Measurements from ENCODE around the gene GPR180.

GPR180 gene

GRCh38 chr13:94596575-94596971 lies 5.1 kb upstream of the GPR180 start:
- H3K4me1 ChIP-seq (ENCODE audit: insufficient read depth, insufficient read length): no peaks in the 10 kb centered on the region
- peaks cover 10% of the 10 kb centered on the region; the same call in 1 of the 2 replicates for H3K9me3 ChIP-seq (ENCODE audit: insufficient read depth, low read length)
- DNase-seq (ENCODE audit: low read depth, low spot score): no peak
- H3K36me3 ChIP-seq (ENCODE audit: insufficient read depth, insufficient read length, low read length): peaks cover 15% of the 10 kb centered on the region
- peaks cover 5% of the 10 kb centered on the region for H3K27me3 ChIP-seq (ENCODE audit: insufficient read depth, insufficient read length)
- peak overlapping the region; percentile 92 for H3K4me3 ChIP-seq (ENCODE audit: insufficient read length, low read depth)
- no peak for TF ChIP-seq SUZ12 (IDR thresholded peaks at IDR 0.05; ENCODE audit: extremely low read depth, insufficient read depth, insufficient read length)
- no peak for TF ChIP-seq ZNF274 (IDR thresholded peaks at IDR 0.05; ENCODE audit: low read depth, low read length)
- TF ChIP-seq YY1 (IDR thresholded peaks at IDR 0.05; ENCODE audit: insufficient read depth, insufficient read length): no peak
- H3K9ac ChIP-seq (ENCODE audit: insufficient read length, low read depth): no peak overlapping the region

GRCh38 chr13:94598281-94598680 lies 3.4 kb upstream of the GPR180 start:
- peaks cover 1% of the 10 kb centered on the region for H3K36me3 ChIP-seq (ENCODE audit: insufficient read depth, insufficient read length, low read length)
- no peak overlapping the region for H3K9ac ChIP-seq (ENCODE audit: insufficient read length, low read depth)
- H3K4me1 ChIP-seq (ENCODE audit: insufficient read depth, insufficient read length): no peaks in the 10 kb centered on the region
- H3K27me3 ChIP-seq (ENCODE audit: insufficient read depth, insufficient read length): peaks cover 5% of the 10 kb centered on the region
- DNase-seq (ENCODE audit: low read depth, low spot score): no peak
- peaks cover 10% of the 10 kb centered on the region; the same call in 1 of the 2 replicates for H3K9me3 ChIP-seq (ENCODE audit: insufficient read depth, low read length)
- H3K4me3 ChIP-seq (ENCODE audit: insufficient read length, low read depth): no peak overlapping the region
- TF ChIP-seq ZNF274 (IDR thresholded peaks at IDR 0.05; ENCODE audit: low read depth, low read length) (no peak), YY1 (IDR thresholded peaks at IDR 0.05; ENCODE audit: insufficient read depth, insufficient read length) (no peak), SUZ12 (IDR thresholded peaks at IDR 0.05; ENCODE audit: extremely low read depth, insufficient read depth, insufficient read length) (no peak)

- no peak for DNase-seq (ENCODE audit: low read depth, low spot score)
- Histone ChIP-seq H3K36me3 (ENCODE audit: insufficient read depth, insufficient read length, low read length) (no peaks in the 10 kb centered on the region), H3K27me3 (ENCODE audit: insufficient read depth, insufficient read length) (peaks cover 5% of the 10 kb centered on the region), H3K9ac (ENCODE audit: insufficient read length, low read depth) (no peak overlapping the region), H3K9me3 (ENCODE audit: insufficient read depth, low read length) (peaks cover 10% of the 10 kb centered on the region; the same call in 1 of the 2 replicates), H3K4me3 (ENCODE audit: insufficient read length, low read depth) (no peak overlapping the region), H3K4me1 (ENCODE audit: insufficient read depth, insufficient read length) (no peaks in the 10 kb centered on the region)
- TF ChIP-seq SUZ12 (IDR thresholded peaks at IDR 0.05; ENCODE audit: extremely low read depth, insufficient read depth, insufficient read length) (no peak), YY1 (IDR thresholded peaks at IDR 0.05; ENCODE audit: insufficient read depth, insufficient read length) (no peak), ZNF274 (IDR thresholded peaks at IDR 0.05; ENCODE audit: low read depth, low read length) (no peak)
These were observed 1.8 kb upstream of the GPR180 start for GRCh38 chr13:94599877-94600276.

GRCh38 chr13:94602467-94602866 lies 810 bp downstream of the GPR180 start:
- H3K27me3 ChIP-seq (ENCODE audit: insufficient read depth, insufficient read length): peaks cover 5% of the 10 kb centered on the region
- peak overlapping the region; percentile 80 for H3K4me3 ChIP-seq (ENCODE audit: insufficient read length, low read depth)
- H3K4me1 ChIP-seq (ENCODE audit: insufficient read depth, insufficient read length): no peaks in the 10 kb centered on the region
- peaks cover 10% of the 10 kb centered on the region; the same call in 1 of the 2 replicates for H3K9me3 ChIP-seq (ENCODE audit: insufficient read depth, low read length)
- peaks cover 24% of the 10 kb centered on the region for H3K36me3 ChIP-seq (ENCODE audit: insufficient read depth, insufficient read length, low read length)
- TF ChIP-seq ZNF274 (IDR thresholded peaks at IDR 0.05; ENCODE audit: low read depth, low read length): no peak
- no peak for TF ChIP-seq SUZ12 (IDR thresholded peaks at IDR 0.05; ENCODE audit: extremely low read depth, insufficient read depth, insufficient read length)
- TF ChIP-seq YY1 (IDR thresholded peaks at IDR 0.05; ENCODE audit: insufficient read depth, insufficient read length): no peak
- DNase-seq (ENCODE audit: low read depth, low spot score): no peak
- peak overlapping the region; percentile 89 for H3K9ac ChIP-seq (ENCODE audit: insufficient read length, low read depth)

GRCh38 chr13:94607056-94607455 lies 5.4 kb downstream of the GPR180 start:
- Histone ChIP-seq H3K9ac (ENCODE audit: insufficient read length, low read depth) (no peak overlapping the region), H3K4me1 (ENCODE audit: insufficient read depth, insufficient read length) (no peaks in the 10 kb centered on the region), H3K27me3 (ENCODE audit: insufficient read depth, insufficient read length) (no peaks in the 10 kb centered on the region), H3K4me3 (ENCODE audit: insufficient read length, low read depth) (no peak overlapping the region), H3K36me3 (ENCODE audit: insufficient read depth, insufficient read length, low read length) (peaks cover 44% of the 10 kb centered on the region), H3K9me3 (ENCODE audit: insufficient read depth, low read length) (no peaks in the 10 kb centered on the region)
- no peak for TF ChIP-seq YY1 (IDR thresholded peaks at IDR 0.05; ENCODE audit: insufficient read depth, insufficient read length)
- TF ChIP-seq SUZ12 (IDR thresholded peaks at IDR 0.05; ENCODE audit: extremely low read depth, insufficient read depth, insufficient read length): no peak
- TF ChIP-seq ZNF274 (IDR thresholded peaks at IDR 0.05; ENCODE audit: low read depth, low read length): no peak
- DNase-seq (ENCODE audit: low read depth, low spot score): no peak

GRCh38 chr13:94607939-94608338 lies 6.3 kb downstream of the GPR180 start:
- Histone ChIP-seq H3K27me3 (ENCODE audit: insufficient read depth, insufficient read length) (no peaks in the 10 kb centered on the region), H3K9ac (ENCODE audit: insufficient read length, low read depth) (no peak overlapping the region), H3K4me3 (ENCODE audit: insufficient read length, low read depth) (no peak overlapping the region), H3K9me3 (ENCODE audit: insufficient read depth, low read length) (no peaks in the 10 kb centered on the region), H3K4me1 (ENCODE audit: insufficient read depth, insufficient read length) (no peaks in the 10 kb centered on the region), H3K36me3 (ENCODE audit: insufficient read depth, insufficient read length, low read length) (peaks cover 52% of the 10 kb centered on the region)
- no peak for DNase-seq (ENCODE audit: low read depth, low spot score)
- TF ChIP-seq SUZ12 (IDR thresholded peaks at IDR 0.05; ENCODE audit: extremely low read depth, insufficient read depth, insufficient read length): no peak
- no peak for TF ChIP-seq ZNF274 (IDR thresholded peaks at IDR 0.05; ENCODE audit: low read depth, low read length)
- TF ChIP-seq YY1 (IDR thresholded peaks at IDR 0.05; ENCODE audit: insufficient read depth, insufficient read length): no peak

GRCh38 chr13:94608586-94608985 lies 6.9 kb downstream of the GPR180 start:
- Histone ChIP-seq H3K4me1 (ENCODE audit: insufficient read depth, insufficient read length) (no peaks in the 10 kb centered on the region), H3K27me3 (ENCODE audit: insufficient read depth, insufficient read length) (no peaks in the 10 kb centered on the region), H3K9ac (ENCODE audit: insufficient read length, low read depth) (no peak overlapping the region), H3K36me3 (ENCODE audit: insufficient read depth, insufficient read length, low read length) (peaks cover 58% of the 10 kb centered on the region), H3K9me3 (ENCODE audit: insufficient read depth, low read length) (no peaks in the 10 kb centered on the region), H3K4me3 (ENCODE audit: insufficient read length, low read depth) (no peak overlapping the region)
- TF ChIP-seq SUZ12 (IDR thresholded peaks at IDR 0.05; ENCODE audit: extremely low read depth, insufficient read depth, insufficient read length) (no peak), YY1 (IDR thresholded peaks at IDR 0.05; ENCODE audit: insufficient read depth, insufficient read length) (no peak), ZNF274 (IDR thresholded peaks at IDR 0.05; ENCODE audit: low read depth, low read length) (no peak)
- no peak for DNase-seq (ENCODE audit: low read depth, low spot score)

All from NT2/D1 (cell line).